HepG2 (cell line): Measurements from ENCODE around the gene LZTFL1. TPM values are rescaled to one million over a fixed set of nuclear protein-coding genes. Genes with fewer than 3 reads are reported as not detected.

Source experiments
- ATAC-seq: fragments of 200-7000 bp; cut with Tn5 transposase; 3 replicates; pipeline ENCODE4 v1.9.1; 2020; ENCODE audit warnings: mild to moderate bottlenecking, moderate library complexity
- BruUV-seq: library from RNA; stranded (reverse); fragments of 400-500 nt; replicated peaks from 2 replicates; lab custom pipeline; 2021; lab: Mats Ljungman, UMichigan
- CTCF ChIA-PET: fragments of 300-600 bp; formaldehyde crosslinking; extraction: SDS; loops from one replicate; lab custom pipeline; 2021; ENCODE audit warnings: low total read pairs, inconsistent platforms, low intra/inter-chr PET ratio; lab: Yijun Ruan, JAX
- POLR2A ChIA-PET: fragments of 350-600 bp; sonication (Branson Sonifier 250); formaldehyde crosslinking; loops from one replicate; lab custom pipeline; 2020; ENCODE audit warnings: antibody characterized with exemption, inconsistent platforms; lab: Yijun Ruan, JAX
- DNase-seq: peaks from one replicate; pipeline ENCODE4 v3.0.0-alpha.2; 2015; ENCODE audit warnings: low spot score
- FAIRE-seq: peaks from 3 replicates; lab custom pipeline; 2011; peaks lifted over from hg19 to GRCh38; lab: Jason Lieb, UNC
- H2AFZ ChIP-seq: one replicate; pipeline ENCODE4 v1.6.1; 2011; ENCODE audit warnings: low read length, inconsistent platforms
- H3K27ac ChIP-seq: fragments of 300-600 bp; 3 replicates; pipeline ENCODE4 v1.8.0; 2011; ENCODE audit warnings: mixed run types, mild to moderate bottlenecking, mixed read lengths, low read length, inconsistent platforms; ENCODE audit not compliant: insufficient read depth; ENCODE audit errors: extremely low read length
- H3K27me3 ChIP-seq, 2 experiments: fragments of 200-600 bp in 1 of 2; 2 replicates in 1 of 2; 3 replicates in 1 of 2; pipeline versions ENCODE4 v1.6.0 to v1.8.0; 2011; ENCODE audit warnings: low read length in 2 of 2, mild to moderate bottlenecking in 2 of 2, moderate library complexity in 2 of 2, inconsistent platforms in 1 of 2; ENCODE audit not compliant: insufficient read depth in 2 of 2, control insufficient read depth in 1 of 2
- H3K36me3 ChIP-seq, 2 experiments: fragments of 200-600 bp in 1 of 2; replicated peaks in 1 of 2; 2 replicates in 1 of 2; 3 replicates in 1 of 2; pipeline versions ENCODE4 v1.5.1 to v1.8.0; 2011; ENCODE audit warnings: low read length in 2 of 2, inconsistent platforms in 1 of 2; ENCODE audit not compliant: insufficient read depth in 2 of 2, control insufficient read depth in 1 of 2
- H3K4me1 ChIP-seq: 2 replicates; pipeline ENCODE4 v1.5.1; 2012; ENCODE audit warnings: low read length, inconsistent platforms; ENCODE audit not compliant: insufficient read depth
- H3K4me2 ChIP-seq: 2 replicates; pipeline ENCODE4 v1.6.0; 2011; ENCODE audit warnings: low read depth, low read length, inconsistent platforms
- H3K4me3 ChIP-seq, 3 experiments: fragments of 200-600 bp in 1 of 3; sonication (generic), shearing (Covaris generic) in 1 of 3; replicated peaks in 1 of 3; 2 replicates each; pipeline ENCODE4 v1.5.1; 2011 to 2016; ENCODE audit warnings: low read length in 3 of 3, inconsistent platforms in 2 of 3, low read depth in 2 of 3, mild to moderate bottlenecking in 2 of 3, control low read depth in 1 of 3, mixed read lengths in 1 of 3; ENCODE audit not compliant: insufficient read depth in 1 of 3
- H3K79me2 ChIP-seq: one replicate; pipeline ENCODE4 v1.6.1; 2011; ENCODE audit warnings: low read length, inconsistent platforms; ENCODE audit not compliant: insufficient read depth
- H3K9ac ChIP-seq: 2 replicates; pipeline ENCODE4 v1.6.0; 2011; ENCODE audit warnings: mild to moderate bottlenecking, low read depth, low read length, inconsistent platforms; ENCODE audit not compliant: insufficient read depth
- H3K9me3 ChIP-seq: 2 replicates; pipeline ENCODE4 v1.5.1; 2012; ENCODE audit warnings: mild to moderate bottlenecking, low read length
- H4K20me1 ChIP-seq: 2 replicates; pipeline ENCODE4 v1.6.0; 2011; ENCODE audit warnings: inconsistent platforms, mild to moderate bottlenecking, low read length, moderate library complexity; ENCODE audit not compliant: insufficient read depth
- CREM ChIP-seq, 2 experiments: sonication (generic) in 1 of 2; formaldehyde crosslinking in 1 of 2; IDR thresholded peaks; 2 replicates each; pipeline versions ENCODE4 v1.4.0 to v1.6.1; 2016 to 2020; ENCODE audit warnings: antibody characterized with exemption in 1 of 2, mild to moderate bottlenecking in 1 of 2, missing genetic modification reagents in 1 of 2
- DMTF1 ChIP-seq: sonication (generic); formaldehyde crosslinking; IDR thresholded peaks from 2 replicates; pipeline ENCODE4 v1.4.0; 2020; ENCODE audit warnings: mild to moderate bottlenecking, missing genetic modification reagents
- GLI4 ChIP-seq: sonication (generic); formaldehyde crosslinking; IDR thresholded peaks from 2 replicates; pipeline ENCODE4 v1.5.1; 2020; ENCODE audit warnings: missing genetic modification reagents, mild to moderate bottlenecking, moderate library complexity, borderline replicate concordance
- YY1 ChIP-seq: IDR thresholded peaks from 2 replicates; pipeline ENCODE4 v1.6.1; 2011; ENCODE audit warnings: low read length, low read depth, moderate library complexity, mild to moderate bottlenecking; ENCODE audit not compliant: insufficient read depth, insufficient replicate concordance
- ZSCAN20 ChIP-seq: sonication (generic); formaldehyde crosslinking; IDR thresholded peaks from 2 replicates; pipeline ENCODE4 v1.4.0; 2020; ENCODE audit warnings: missing genetic modification reagents, mild to moderate bottlenecking, borderline replicate concordance
- WGBS: methylation state at CpG from one replicate; pipeline ENCODE4 v1.1.6; 2017; ENCODE audit warnings: low lambda C conversion rate; 5-methylcytosine and 5-hydroxymethylcytosine counted together
- in situ Hi-C: cut with HindIII; loops from 2 replicates; pipeline ENCODE4 v1.10.0; 2017; ENCODE audit warnings: low pct_unique_long_range_greater_than_20kb; ENCODE audit not compliant: extremely low pct_ligation_motif_present
- intact Hi-C: fragments of 100-400 bp; cut with micrococcal nuclease; formaldehyde crosslinking; loops from one replicate; pipeline ENCODE4 v1.10.0; 2022; ENCODE audit not compliant: unreplicated experiment
- polyA plus RNA-seq, 8 experiments: library from polyadenylated mRNA; depleted of rRNA in 3 of 8; stranded (reverse) in 7 of 8; unstranded in 1 of 8; fragments of >200 nt; fragmentation: Illumina TruSeq in 4 of 8; extraction: Trizol in 4 of 8; gene quantifications; 2 replicates each; pipeline versions ENCODE4 v1.2.1 to v1.2.3, GENCODE V29; 2011 to 2016; ENCODE audit warnings: low read depth in 4 of 8, missing spikeins in 1 of 8, mixed read lengths in 1 of 8; ENCODE audit not compliant: insufficient read depth in 1 of 8
- total RNA-seq, 5 experiments: library from RNA; depleted of rRNA; stranded (reverse); fragments of >200 nt; fragmentation: Illumina TruSeq; extraction: Trizol; gene quantifications; 2 replicates each; pipeline ENCODE4 v1.2.3, GENCODE V29; 2016; ENCODE audit warnings: low read depth in 1 of 5

LZTFL1 gene
- total and polyA plus RNA-seq, 2 of the 13 experiments (the other 11 are each of a cell fraction or from before 2014, with no cell fraction given) = 16.6 to 17.2 TPM

GRCh38 chr3:45819543-45819942 is 22.4 kb downstream of the LZTFL1 start:
- no peaks in the 10 kb centered on the region; a peak in 3 of 5 replicates for H3K36me3 ChIP-seq
- H3K4me2 ChIP-seq = no peak overlapping the region
- FAIRE-seq (no peak), ATAC-seq (no peak), DNase-seq (no peak)
- H3K9me3 ChIP-seq = peaks cover 7% of the 10 kb centered on the region; the same call in 1 of the 2 replicates
- H3K4me3 ChIP-seq = no peak overlapping the region
- H3K27me3 ChIP-seq = no peaks in the 10 kb centered on the region
- H3K79me2 ChIP-seq = no peaks in the 10 kb centered on the region
- no TSS peak for BruUV-seq
- no peak overlapping the region for H3K9ac ChIP-seq
- no peak overlapping the region for H3K27ac ChIP-seq
- TF ChIP-seq YY1 = no peak
- no peak for TF ChIP-seq DMTF1 (CRISPR knock-in tag)
- TF ChIP-seq CREM (IDR thresholded peaks at IDR 0.05) = no peak
- TF ChIP-seq CREM (CRISPR knock-in tag; IDR thresholded peaks at IDR 0.05) = no peak
- no peak for TF ChIP-seq GLI4 (CRISPR knock-in tag)
- no peak for TF ChIP-seq ZSCAN20 (CRISPR knock-in tag)
- WGBS = 55% methylated on average over 2 of the region's 2 CpGs
- intact Hi-C loops = no loop called here
- CTCF ChIA-PET = no interaction called here
- POLR2A ChIA-PET = no interaction called here
- H3K4me1 ChIP-seq = no peaks in the 10 kb centered on the region
- no peak overlapping the region for H2AFZ ChIP-seq
- in situ Hi-C loops = no loop called here
- no peaks in the 10 kb centered on the region for H4K20me1 ChIP-seq
